Transverse colon (tissue), 4 donors: ENCODE data around the gene SMAP1. TPM values are rescaled to one million over a fixed set of nuclear protein-coding genes. Genes with fewer than 3 reads are reported as not detected.

Experiments used
- DNase-seq: peaks from one replicate; pipeline ENCODE4 v3.0.0-alpha.2; 2019
- H3K27ac ChIP-seq, 4 donors: fragments of 200-600 bp; sonication (generic); 2 replicates each; pipeline ENCODE4 v1.5.1; 2016 to 2018; ENCODE audit warnings: inconsistent platforms in 4 of 4
- H3K27me3 ChIP-seq: fragments of 200-600 bp; sonication (generic); 2 replicates; pipeline ENCODE4 v1.5.1; 2017; ENCODE audit warnings: inconsistent platforms
- H3K36me3 ChIP-seq, 4 donors: fragments of 200-600 bp; sonication (generic); 2 replicates each; pipeline ENCODE4 v1.5.1; 2017 to 2019; ENCODE audit warnings: inconsistent platforms in 4 of 4
- H3K4me1 ChIP-seq, 4 donors: fragments of 200-600 bp; sonication (generic); 2 replicates each; pipeline ENCODE4 v1.5.1; 2017 to 2020; ENCODE audit warnings: inconsistent platforms in 4 of 4
- H3K4me3 ChIP-seq, 4 donors: fragments of 200-600 bp; sonication (generic); 1 replicate in 1 of 4; 2 replicates in 3 of 4; pipeline versions ENCODE4 v1.5.1 to v1.6.1; 2017 to 2019; ENCODE audit warnings: inconsistent platforms in 4 of 4
- H3K9me3 ChIP-seq, 2 donors: fragments of 200-600 bp; sonication (generic); 2 replicates each; pipeline ENCODE4 v1.5.1; 2017 to 2019; ENCODE audit warnings: inconsistent platforms in 2 of 2
- CTCF ChIP-seq, 5 experiments: fragments of 200-600 bp in 3 of 5; fragments of 450-650 bp in 2 of 5; sonication (generic) in 3 of 5; IDR thresholded peaks; 1 replicate in 2 of 5; 2 replicates in 3 of 5; pipeline ENCODE4 v1.5.1; 2016 to 2017; ENCODE audit warnings: antibody characterized with exemption in 5 of 5, inconsistent platforms in 3 of 5, mild to moderate bottlenecking in 2 of 5, moderate library complexity in 1 of 5
- EP300 ChIP-seq: sonication (generic); formaldehyde crosslinking; IDR thresholded peaks from one replicate; pipeline ENCODE4 v1.6.1; 2017; ENCODE audit warnings: antibody characterized with exemption, low read depth
- POLR2A ChIP-seq: fragments of 450-650 bp; IDR thresholded peaks from one replicate; pipeline ENCODE4 v1.6.1; 2016; ENCODE audit warnings: antibody characterized with exemption, mild to moderate bottlenecking, moderate library complexity
- POLR2AphosphoS5 ChIP-seq, 3 donors: sonication (generic); formaldehyde crosslinking; IDR thresholded peaks; one replicate each; pipeline ENCODE4 v1.6.1; 2016; ENCODE audit warnings: antibody characterized with exemption in 3 of 3
- WGBS, 2 donors: methylation state at CpG; one replicate each; pipeline ENCODE4 v1.1.5; 2018; ENCODE audit warnings: low coverage in 1 of 2; 5-methylcytosine and 5-hydroxymethylcytosine counted together
- in situ Hi-C, 4 donors: fragments of 200-750 bp; cut with MboI; loops; one replicate each; pipeline versions ENCODE4 v1.15.0 to v1.15.1; 2017; ENCODE audit warnings: low sequenced_read_pairs in 3 of 4, low pct_ligation_motif_present in 1 of 4, low pct_unique_long_range_greater_than_20kb in 1 of 4
- intact Hi-C: fragments of 100-400 bp; cut with DNase I; formaldehyde crosslinking; loops from one replicate; pipeline ENCODE4 v1.15.1; 2023; ENCODE audit warnings: low total_unique reads
- total RNA-seq, 4 donors: library from RNA; depleted of rRNA; stranded (reverse); fragments of >200 nt; gene quantifications; one replicate each; pipeline ENCODE4 v1.1.0, GENCODE V29; 2016

SMAP1 gene
- total RNA-seq, 4 donors from 2014 or later = 10.3 to 49.3 (median 35.3) TPM

GRCh38 chr6:70724524-70724923 is 56.8 kb downstream of the SMAP1 start:
- Histone ChIP-seq H3K9me3 (no peaks in the 10 kb centered on the region), H3K27ac (no peak overlapping the region), H3K27me3 (no peaks in the 10 kb centered on the region), H3K36me3 (no peaks in the 10 kb centered on the region), H3K4me3 (no peak overlapping the region), H3K4me1 (peaks cover 0 to 5% (median 0%) of the 10 kb centered on the region in 4 donors)
- intact Hi-C loops (no loop called here), in situ Hi-C loops (no loop called here)
- TF ChIP-seq POLR2A = no peak
- TF ChIP-seq EP300 = no peak
- no peak for TF ChIP-seq POLR2AphosphoS5 (IDR thresholded peaks at IDR 0.05)
- TF ChIP-seq CTCF (IDR thresholded peaks at IDR 0.05) = no peak
- no peak for DNase-seq
- 72 to 85% methylated on average over 2 of the region's 2 CpGs for WGBS, 2 donors

DNA sequence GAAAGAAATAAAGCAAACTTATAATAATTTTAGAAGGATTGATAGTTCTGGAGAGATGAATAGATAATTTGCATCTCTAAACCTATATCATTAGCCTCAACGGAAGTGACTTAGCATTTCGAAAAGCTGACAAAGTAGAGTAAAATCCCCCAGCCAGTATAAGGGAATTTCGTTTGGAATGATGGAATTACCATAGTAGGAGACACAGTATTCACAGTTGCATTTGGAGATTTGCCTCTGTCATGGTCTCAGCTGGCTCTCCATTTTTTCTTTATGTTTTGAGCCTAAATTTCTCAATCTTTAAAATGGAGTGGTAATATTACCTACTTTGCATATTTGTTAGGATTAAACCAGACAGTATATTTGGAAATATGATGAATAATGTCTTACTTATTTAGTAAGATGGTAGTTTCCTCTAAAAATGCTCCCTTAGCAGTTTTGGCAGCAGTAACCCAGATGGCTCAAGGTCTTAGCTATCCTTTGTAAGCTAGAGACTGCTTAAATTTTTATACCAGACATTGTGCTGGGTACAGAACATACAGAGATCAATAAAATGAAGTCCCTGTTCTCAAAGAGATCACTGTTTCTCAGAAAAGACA is 58.2 kb downstream of the SMAP1 start:
- TF ChIP-seq POLR2AphosphoS5 (IDR thresholded peaks at IDR 0.05) (no peak), EP300 (no peak), POLR2A (no peak), CTCF (IDR thresholded peaks at IDR 0.05) (no peak)
- 80 to 86% methylated on average over 3 of the region's 3 CpGs for WGBS, 2 donors
- no peaks in the 10 kb centered on the region for H3K9me3 ChIP-seq
- peaks cover 0 to 5% (median 0%) of the 10 kb centered on the region in 4 donors for H3K4me1 ChIP-seq
- intact Hi-C loops (no loop called here), in situ Hi-C loops (no loop called here)
- H3K4me3 ChIP-seq = no peak overlapping the region
- H3K27me3 ChIP-seq = no peaks in the 10 kb centered on the region
- no peak overlapping the region for H3K27ac ChIP-seq
- H3K36me3 ChIP-seq = no peaks in the 10 kb centered on the region
- no peak for DNase-seq

DNA sequence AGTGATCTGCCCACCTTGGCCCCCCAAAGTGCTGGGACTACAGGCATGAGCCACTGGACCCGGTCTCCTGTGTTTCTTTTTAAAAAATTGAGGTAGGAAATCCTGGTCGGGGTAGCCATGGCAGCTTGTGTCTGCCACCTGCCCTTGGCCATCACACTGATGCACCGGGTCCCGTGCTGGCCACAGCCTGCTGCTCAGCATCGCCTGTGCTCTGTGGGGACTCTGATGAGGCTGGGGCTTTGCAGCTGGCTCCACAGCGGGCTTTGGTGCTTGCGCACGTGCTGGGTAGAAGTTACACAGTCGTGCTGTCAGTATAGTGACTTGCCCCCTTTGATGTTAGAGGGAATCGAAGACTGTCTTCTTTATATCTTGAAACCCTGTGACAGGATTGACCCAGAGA is 66.7 kb downstream of the SMAP1 start:
- Histone ChIP-seq H3K27ac (no peak overlapping the region), H3K4me3 (no peak overlapping the region), H3K9me3 (no peaks in the 10 kb centered on the region), H3K36me3 (peaks cover 0 to 8% (median 1%) of the 10 kb centered on the region in 4 donors), H3K4me1 (peaks cover 0 to 4% (median 2%) of the 10 kb centered on the region in 4 donors), H3K27me3 (no peaks in the 10 kb centered on the region)
- WGBS, 2 donors = 95% methylated on average over 10 of the region's 10 CpGs; no CpG with 5 or more reads in 1 of the 2 donors
- TF ChIP-seq POLR2A = no peak
- no peak for TF ChIP-seq POLR2AphosphoS5 (IDR thresholded peaks at IDR 0.05)
- TF ChIP-seq CTCF (IDR thresholded peaks at IDR 0.05) = no peak
- no peak for TF ChIP-seq EP300
- in situ Hi-C loops (no loop called here), intact Hi-C loops (no loop called here)
- DNase-seq = no peak

DNA sequence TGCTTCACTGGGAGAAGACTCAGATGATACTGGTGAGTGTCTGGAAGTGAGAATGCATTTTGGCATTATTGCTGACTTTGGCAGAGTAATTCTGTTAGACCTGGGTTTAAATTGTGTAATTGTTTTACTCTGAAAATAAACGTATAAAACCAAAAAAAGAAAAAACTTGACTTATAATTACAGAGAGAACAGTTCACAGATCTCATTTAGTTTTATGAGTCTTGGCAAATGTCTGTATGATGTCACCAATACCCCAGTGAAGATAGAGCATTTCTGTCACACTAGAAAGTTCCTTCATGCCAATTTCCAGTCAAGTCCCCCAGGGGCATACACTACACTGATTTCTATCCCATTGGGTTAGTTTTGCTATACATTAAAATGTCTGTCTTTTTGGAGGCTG is 67.3 kb downstream of the SMAP1 start:
- Histone ChIP-seq H3K27me3 (no peaks in the 10 kb centered on the region), H3K36me3 (peaks cover 0 to 11% (median 1%) of the 10 kb centered on the region in 4 donors), H3K4me1 (peaks cover 0 to 4% (median 2%) of the 10 kb centered on the region in 4 donors), H3K9me3 (no peaks in the 10 kb centered on the region), H3K27ac (no peak overlapping the region), H3K4me3 (no peak overlapping the region)
- WGBS, 2 donors = 18 to 33% methylated on average over 1 of the region's 1 CpG
- DNase-seq = no peak
- TF ChIP-seq EP300 = no peak
- TF ChIP-seq POLR2AphosphoS5 (IDR thresholded peaks at IDR 0.05) = no peak
- TF ChIP-seq POLR2A = no peak
- in situ Hi-C loops (no loop called here), intact Hi-C loops (no loop called here)
